ENCODE data around the gene VPS51.

DNA sequence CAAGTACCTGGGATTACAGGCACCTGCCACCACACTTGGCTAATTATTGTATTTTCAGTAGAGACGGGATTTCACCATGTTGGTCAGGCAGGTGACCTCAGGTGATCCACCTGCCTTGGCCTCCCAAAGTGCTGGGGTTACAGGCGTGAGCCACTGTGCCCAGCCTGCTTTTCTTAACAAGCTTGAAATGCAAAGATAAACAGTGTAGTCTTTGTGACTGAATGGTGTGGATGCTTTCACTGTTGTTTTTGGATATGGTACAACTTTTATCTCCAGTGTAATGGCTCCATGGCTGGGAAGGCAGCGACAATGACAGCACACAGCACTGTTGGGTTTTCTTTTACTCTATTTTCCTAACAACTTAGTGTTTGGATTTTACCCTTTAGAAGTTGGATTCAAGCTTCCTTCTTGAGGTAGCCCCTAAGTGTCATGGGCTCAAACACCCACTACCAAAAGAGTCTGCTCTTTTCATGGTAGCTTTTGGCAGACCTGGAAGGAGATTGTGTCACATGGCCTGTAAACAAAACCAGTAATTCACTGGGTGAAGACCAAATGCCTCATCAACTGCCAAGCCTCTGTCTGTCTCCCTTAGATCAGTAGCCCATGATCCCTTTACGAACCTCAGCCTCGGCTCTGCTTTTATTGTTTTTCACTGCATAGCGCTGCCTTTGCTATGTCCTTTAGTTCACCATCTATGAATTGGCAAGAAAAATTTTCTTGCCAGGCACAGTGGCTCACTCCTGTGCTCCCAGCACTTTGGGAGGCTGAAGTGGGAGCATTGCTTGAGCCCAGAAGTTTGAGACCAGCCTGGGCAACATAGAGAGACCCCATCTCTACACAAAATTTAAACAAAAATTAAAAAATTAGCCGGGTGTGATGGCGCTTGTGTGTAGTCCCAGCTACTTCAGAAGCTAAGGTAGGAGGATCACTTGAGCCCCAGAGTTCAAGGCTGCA is 6.4 kb downstream of the VPS51 start:
- no peak for TF ChIP-seq TAF1 (IDR thresholded peaks at IDR 0.05; ENCODE audit: low read depth)
- TF ChIP-seq, protein P1, sequence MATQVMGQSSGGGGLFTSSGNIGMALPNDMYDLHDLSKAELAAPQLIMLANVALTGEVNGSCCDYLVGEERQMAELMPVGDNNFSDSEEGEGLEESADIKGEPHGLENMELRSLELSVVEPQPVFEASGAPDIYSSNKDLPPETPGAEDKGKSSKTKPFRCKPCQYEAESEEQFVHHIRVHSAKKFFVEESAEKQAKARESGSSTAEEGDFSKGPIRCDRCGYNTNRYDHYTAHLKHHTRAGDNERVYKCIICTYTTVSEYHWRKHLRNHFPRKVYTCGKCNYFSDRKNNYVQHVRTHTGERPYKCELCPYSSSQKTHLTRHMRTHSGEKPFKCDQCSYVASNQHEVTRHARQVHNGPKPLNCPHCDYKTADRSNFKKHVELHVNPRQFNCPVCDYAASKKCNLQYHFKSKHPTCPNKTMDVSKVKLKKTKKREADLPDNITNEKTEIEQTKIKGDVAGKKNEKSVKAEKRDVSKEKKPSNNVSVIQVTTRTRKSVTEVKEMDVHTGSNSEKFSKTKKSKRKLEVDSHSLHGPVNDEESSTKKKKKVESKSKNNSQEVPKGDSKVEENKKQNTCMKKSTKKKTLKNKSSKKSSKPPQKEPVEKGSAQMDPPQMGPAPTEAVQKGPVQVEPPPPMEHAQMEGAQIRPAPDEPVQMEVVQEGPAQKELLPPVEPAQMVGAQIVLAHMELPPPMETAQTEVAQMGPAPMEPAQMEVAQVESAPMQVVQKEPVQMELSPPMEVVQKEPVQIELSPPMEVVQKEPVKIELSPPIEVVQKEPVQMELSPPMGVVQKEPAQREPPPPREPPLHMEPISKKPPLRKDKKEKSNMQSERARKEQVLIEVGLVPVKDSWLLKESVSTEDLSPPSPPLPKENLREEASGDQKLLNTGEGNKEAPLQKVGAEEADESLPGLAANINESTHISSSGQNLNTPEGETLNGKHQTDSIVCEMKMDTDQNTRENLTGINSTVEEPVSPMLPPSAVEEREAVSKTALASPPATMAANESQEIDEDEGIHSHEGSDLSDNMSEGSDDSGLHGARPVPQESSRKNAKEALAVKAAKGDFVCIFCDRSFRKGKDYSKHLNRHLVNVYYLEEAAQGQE (IDR thresholded peaks at IDR 0.05; ENCODE audit: borderline replicate concordance) = no peak
- TF ChIP-seq, protein P2, sequence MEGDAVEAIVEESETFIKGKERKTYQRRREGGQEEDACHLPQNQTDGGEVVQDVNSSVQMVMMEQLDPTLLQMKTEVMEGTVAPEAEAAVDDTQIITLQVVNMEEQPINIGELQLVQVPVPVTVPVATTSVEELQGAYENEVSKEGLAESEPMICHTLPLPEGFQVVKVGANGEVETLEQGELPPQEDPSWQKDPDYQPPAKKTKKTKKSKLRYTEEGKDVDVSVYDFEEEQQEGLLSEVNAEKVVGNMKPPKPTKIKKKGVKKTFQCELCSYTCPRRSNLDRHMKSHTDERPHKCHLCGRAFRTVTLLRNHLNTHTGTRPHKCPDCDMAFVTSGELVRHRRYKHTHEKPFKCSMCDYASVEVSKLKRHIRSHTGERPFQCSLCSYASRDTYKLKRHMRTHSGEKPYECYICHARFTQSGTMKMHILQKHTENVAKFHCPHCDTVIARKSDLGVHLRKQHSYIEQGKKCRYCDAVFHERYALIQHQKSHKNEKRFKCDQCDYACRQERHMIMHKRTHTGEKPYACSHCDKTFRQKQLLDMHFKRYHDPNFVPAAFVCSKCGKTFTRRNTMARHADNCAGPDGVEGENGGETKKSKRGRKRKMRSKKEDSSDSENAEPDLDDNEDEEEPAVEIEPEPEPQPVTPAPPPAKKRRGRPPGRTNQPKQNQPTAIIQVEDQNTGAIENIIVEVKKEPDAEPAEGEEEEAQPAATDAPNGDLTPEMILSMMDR (IDR thresholded peaks at IDR 0.05; ENCODE audit: poor library complexity, severe bottlenecking) = no peak

Measured in neural cell (in vitro differentiated cells).